ENCODE measurements around the gene OSGEP. TPM values are rescaled to one million over a fixed set of nuclear protein-coding genes. Genes with fewer than 3 reads are reported as not detected.

OSGEP gene
- total RNA-seq, 4 donors from 2014 or later = 38.7 to 105 (median 53.0) TPM

DNA sequence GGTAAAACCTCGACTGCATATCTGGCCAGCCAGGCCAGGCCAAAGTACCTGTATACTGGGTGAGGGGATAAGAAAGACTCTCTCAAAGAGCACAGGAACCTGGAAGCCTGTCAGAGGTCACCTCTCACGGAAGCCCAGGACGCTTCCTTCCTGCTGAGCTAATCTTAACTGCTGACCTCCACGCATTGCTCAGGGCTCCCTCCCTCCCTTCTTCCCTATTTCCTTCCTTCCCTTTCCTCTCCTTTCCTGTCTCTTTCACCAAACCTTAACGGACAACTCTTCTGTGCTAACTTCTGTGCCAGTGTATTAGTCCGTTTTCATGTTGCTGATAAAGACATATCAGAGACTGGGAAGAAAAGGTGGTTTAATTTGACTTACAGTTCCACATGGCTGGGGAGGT is 36.0 kb upstream of the OSGEP start:
- Histone ChIP-seq H3K27ac (no peak overlapping the region), H3K27me3 (no peaks in the 10 kb centered on the region), H3K4me1 (no peaks in the 10 kb centered on the region), H3K9me3 (no peaks in the 10 kb centered on the region), H3K36me3 (no peaks in the 10 kb centered on the region), H3K4me3 (no peak overlapping the region)
- TF ChIP-seq, protein P1, sequence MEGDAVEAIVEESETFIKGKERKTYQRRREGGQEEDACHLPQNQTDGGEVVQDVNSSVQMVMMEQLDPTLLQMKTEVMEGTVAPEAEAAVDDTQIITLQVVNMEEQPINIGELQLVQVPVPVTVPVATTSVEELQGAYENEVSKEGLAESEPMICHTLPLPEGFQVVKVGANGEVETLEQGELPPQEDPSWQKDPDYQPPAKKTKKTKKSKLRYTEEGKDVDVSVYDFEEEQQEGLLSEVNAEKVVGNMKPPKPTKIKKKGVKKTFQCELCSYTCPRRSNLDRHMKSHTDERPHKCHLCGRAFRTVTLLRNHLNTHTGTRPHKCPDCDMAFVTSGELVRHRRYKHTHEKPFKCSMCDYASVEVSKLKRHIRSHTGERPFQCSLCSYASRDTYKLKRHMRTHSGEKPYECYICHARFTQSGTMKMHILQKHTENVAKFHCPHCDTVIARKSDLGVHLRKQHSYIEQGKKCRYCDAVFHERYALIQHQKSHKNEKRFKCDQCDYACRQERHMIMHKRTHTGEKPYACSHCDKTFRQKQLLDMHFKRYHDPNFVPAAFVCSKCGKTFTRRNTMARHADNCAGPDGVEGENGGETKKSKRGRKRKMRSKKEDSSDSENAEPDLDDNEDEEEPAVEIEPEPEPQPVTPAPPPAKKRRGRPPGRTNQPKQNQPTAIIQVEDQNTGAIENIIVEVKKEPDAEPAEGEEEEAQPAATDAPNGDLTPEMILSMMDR (IDR thresholded peaks at IDR 0.05) = no peak
- no peak for TF ChIP-seq POLR2A (IDR thresholded peaks at IDR 0.05)
- DNase-seq = no peak
- intact Hi-C loops (cut with DNase I; ENCODE audit: low total_unique reads) = no loop called here

- no peak for DNase-seq
- H3K27ac ChIP-seq = no peak overlapping the region
- no peaks in the 10 kb centered on the region for H3K36me3 ChIP-seq
- no peaks in the 10 kb centered on the region for H3K9me3 ChIP-seq
- H3K27me3 ChIP-seq = no peaks in the 10 kb centered on the region
- intact Hi-C loops (cut with DNase I; ENCODE audit: low total_unique reads) = no loop called here
- H3K4me3 ChIP-seq = no peak overlapping the region
- H3K4me1 ChIP-seq = no peaks in the 10 kb centered on the region
- TF ChIP-seq POLR2A (IDR thresholded peaks at IDR 0.05) = no peak
- TF ChIP-seq, protein P1 (IDR thresholded peaks at IDR 0.05) = no peak
Measured at GRCh38 chr14:20489093-20489994, 34.7 kb upstream of the OSGEP start.

GRCh38 chr14:20487396-20487725 is 32.7 kb upstream of the OSGEP start:
- H3K36me3 ChIP-seq = no peaks in the 10 kb centered on the region
- TF ChIP-seq POLR2A (IDR thresholded peaks at IDR 0.05) = no peak
- TF ChIP-seq, protein P1 (IDR thresholded peaks at IDR 0.05) = no peak
- no peaks in the 10 kb centered on the region for H3K4me1 ChIP-seq
- H3K9me3 ChIP-seq = no peaks in the 10 kb centered on the region
- no peaks in the 10 kb centered on the region for H3K27me3 ChIP-seq
- H3K27ac ChIP-seq = no peak overlapping the region
- DNase-seq = no peak
- H3K4me3 ChIP-seq = no peak overlapping the region
- intact Hi-C loops (cut with DNase I; ENCODE audit: low total_unique reads) = no loop called here

DNA sequence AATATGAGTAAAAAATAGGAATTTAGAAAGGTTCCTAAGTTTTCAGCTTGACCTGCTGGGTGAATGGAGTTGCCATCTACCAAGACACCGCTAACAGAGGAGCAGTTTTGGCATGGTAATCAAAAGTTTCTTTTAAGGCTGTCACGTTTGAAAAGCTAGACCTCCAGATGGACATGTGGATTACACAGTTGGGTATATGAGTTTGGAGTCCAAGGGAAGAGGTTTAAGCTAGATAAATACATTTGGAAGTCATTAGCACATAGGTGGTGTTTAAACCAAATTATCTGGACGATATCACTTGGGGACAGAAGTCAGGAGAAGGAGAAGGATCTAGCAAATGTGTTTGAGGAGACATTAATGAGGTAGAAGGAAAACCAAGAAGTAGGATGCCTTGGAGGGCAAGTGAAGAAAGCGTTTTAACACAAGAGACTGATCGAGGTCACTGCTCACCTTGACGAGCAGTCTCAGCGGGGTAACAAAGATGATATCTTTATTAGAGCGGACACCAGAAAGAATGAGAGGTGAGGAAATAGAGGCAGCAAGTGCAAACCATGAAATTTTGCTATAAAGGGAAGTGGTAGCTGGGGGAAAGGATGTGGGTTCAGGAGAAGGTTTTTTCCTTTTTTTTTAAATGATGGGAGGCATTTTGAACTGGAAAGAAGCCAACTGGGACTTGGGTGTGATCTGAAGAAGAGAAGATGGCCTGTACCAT is 32.2 kb upstream of the OSGEP start:
- H3K27ac ChIP-seq = no peak overlapping the region
- no peak for DNase-seq
- H3K27me3 ChIP-seq = no peaks in the 10 kb centered on the region
- H3K4me3 ChIP-seq = no peak overlapping the region
- TF ChIP-seq POLR2A (IDR thresholded peaks at IDR 0.05) = no peak
- intact Hi-C loops (cut with DNase I; ENCODE audit: low total_unique reads) = no loop called here
- no peaks in the 10 kb centered on the region for H3K4me1 ChIP-seq
- no peaks in the 10 kb centered on the region for H3K9me3 ChIP-seq
- no peaks in the 10 kb centered on the region for H3K36me3 ChIP-seq

GRCh38 chr14:20485900-20486299 is 31.3 kb upstream of the OSGEP start:
- no peak for DNase-seq
- Histone ChIP-seq H3K27me3 (no peaks in the 10 kb centered on the region), H3K9me3 (no peaks in the 10 kb centered on the region), H3K4me1 (no peaks in the 10 kb centered on the region), H3K36me3 (no peaks in the 10 kb centered on the region), H3K27ac (no peak overlapping the region), H3K4me3 (no peak overlapping the region)
- intact Hi-C loops (cut with DNase I; ENCODE audit: low total_unique reads) = no loop called here
- TF ChIP-seq, protein P1 (IDR thresholded peaks at IDR 0.05) = no peak
- TF ChIP-seq POLR2A (IDR thresholded peaks at IDR 0.05) = no peak
